Measurements from ENCODE around the gene ZBTB25.

GRCh38 chr14:64405295-64405694 lies 98.3 kb downstream of the ZBTB25 start:
- TF ChIP-seq YY1 (IDR thresholded peaks at IDR 0.05; ENCODE audit: insufficient read depth, insufficient read length) (no peak), ZNF274 (IDR thresholded peaks at IDR 0.05; ENCODE audit: low read depth, low read length) (no peak), SUZ12 (IDR thresholded peaks at IDR 0.05; ENCODE audit: extremely low read depth, insufficient read depth, insufficient read length) (no peak)

Data from NT2/D1 (cell line).